Measurements from ENCODE around the gene CCDC78.
A peak's percentile ranks its signal among the peaks of the same experiment; 100 is the strongest.

Gene CCDC78

GRCh38 chr16:736936-737481, 10.8 kb upstream of the CCDC78 start:
- DNase-seq = no peak

DNA sequence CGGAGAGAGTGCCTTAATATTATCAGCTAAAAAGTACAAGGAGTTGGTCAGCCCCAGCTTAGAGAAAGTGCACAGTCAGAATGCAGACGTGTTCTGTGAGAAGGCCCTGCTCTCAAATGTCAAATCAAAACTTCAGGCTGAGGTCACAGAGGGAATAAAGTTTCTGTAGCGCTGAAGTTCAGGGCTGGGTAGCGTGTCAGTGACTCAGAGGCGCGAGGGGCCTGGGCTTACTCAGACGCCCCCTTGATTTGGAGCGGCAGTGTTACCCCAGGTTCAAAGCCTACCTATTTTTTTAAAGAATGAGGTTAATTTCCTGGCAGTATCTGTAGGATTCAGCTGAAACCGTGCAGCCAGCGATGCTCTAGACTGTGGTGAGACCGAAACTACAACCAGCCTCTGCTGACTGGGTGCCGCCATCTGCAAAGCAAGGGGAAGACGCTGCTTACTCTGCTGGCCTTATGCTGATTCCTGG, 9.8 kb upstream of the CCDC78 start:
- peak; percentile 77 to 83 for DNase-seq

DNA sequence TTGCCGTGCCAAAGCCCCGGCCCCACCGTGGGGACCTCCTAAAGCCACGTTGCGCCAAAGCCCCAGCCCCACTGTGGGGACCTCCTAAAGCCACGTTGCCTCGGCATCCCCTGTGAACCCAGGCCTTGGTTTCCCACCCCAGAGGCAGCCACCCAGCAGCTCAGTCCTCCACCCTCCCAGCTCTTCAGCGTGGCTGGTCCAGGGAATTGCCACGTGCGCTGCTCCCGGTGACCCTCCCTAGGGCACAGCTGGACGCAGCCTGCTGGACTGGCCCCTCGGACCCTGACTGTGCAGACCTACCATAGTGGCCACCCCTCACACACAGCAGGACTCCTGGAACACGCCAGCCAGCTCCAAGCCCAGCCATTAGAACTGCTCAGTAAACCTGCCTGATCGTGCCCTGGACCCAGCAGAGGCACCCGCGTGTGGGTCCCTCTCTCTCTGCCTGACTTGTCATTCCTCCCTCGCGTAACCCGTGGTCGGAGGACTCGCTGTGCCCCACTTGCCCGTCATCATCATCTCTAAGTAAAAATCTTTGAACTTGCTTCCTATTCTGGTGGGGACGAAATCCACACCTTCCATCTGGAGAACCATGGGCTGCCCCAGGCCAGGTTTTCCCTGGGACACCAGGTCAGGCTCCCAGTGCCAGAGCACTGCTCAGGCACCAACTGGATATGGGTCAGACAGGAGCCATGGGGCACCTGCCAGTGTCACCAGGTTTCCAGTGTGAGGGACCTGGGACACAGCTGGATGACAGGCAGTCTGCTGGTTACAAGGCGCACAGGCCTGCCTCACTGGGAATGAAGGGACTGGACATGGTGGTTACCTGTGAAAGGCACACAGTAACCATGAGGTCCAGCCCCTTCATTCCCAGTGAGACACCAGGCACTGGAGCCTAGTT, 9.0 kb upstream of the CCDC78 start:
- DNase-seq = peak; percentile 42 to 47

GRCh38 chr16:734208-734980, 8.2 kb upstream of the CCDC78 start:
- DNase-seq = no peak

DNA sequence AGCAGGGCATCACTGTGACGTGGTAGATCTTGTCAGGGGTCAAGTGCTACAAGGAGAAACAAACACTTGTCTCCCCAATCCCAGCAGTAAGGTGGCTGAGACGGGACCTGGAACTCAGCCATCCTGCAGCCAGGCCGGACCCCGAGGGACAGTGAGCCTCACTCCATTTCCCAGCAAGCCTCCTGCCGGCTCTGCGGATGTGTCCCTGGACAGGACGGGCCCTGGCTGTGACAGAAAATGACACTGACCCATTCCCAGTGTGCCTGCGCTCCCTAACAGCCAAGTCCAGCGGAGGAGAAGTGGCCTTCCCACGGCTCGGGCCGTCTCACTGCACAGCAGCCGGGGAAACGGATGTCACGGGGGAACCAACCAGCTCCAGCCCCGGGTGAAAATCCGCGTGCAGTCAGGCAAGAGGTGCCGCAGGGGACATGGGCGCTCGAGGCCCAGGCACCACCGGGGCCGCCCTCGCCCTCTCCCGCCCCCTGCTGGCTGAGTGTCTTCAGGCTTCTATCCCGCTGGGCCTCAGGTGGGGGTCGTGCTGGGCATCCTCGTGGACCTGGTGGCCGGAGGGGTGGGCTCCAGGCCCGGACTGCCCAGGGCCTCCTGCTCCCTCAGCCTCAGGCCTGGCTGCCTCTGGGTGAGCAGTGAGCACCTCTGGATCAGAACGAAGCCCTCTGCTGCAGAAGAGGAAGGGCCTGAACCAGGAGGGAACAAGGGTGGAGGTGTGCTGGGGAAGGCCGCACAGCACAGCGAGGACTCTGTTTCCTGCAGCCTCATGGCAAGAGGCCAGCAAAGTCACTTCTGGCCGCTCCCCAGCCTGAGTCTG, 7.4 kb upstream of the CCDC78 start:
- peak; percentile 64 to 65 for DNase-seq

- no peak for DNase-seq
Observed at GRCh38 chr16:732936-733335, 6.7 kb upstream of the CCDC78 start.

DNA sequence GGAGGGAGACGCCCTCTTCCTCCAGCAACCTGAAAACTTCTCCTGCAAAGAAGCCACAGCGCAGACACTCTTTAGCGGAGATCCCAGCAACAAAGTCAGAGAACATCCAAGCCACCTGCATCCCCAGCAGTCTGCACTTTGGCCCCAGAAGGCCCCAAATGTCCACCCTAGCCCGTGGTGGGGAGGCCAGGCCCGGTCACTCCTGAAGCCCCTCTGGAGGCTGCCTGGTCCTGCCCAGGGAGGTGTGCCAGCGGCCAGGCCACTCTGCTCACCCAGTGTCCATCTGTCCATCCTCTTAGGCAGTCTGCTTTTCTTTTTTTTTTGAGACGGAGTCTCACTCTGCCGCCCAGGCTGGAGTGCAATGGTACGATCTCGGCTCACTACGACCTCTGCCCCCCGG, 6.1 kb upstream of the CCDC78 start:
- DNase-seq = no peak

DNA sequence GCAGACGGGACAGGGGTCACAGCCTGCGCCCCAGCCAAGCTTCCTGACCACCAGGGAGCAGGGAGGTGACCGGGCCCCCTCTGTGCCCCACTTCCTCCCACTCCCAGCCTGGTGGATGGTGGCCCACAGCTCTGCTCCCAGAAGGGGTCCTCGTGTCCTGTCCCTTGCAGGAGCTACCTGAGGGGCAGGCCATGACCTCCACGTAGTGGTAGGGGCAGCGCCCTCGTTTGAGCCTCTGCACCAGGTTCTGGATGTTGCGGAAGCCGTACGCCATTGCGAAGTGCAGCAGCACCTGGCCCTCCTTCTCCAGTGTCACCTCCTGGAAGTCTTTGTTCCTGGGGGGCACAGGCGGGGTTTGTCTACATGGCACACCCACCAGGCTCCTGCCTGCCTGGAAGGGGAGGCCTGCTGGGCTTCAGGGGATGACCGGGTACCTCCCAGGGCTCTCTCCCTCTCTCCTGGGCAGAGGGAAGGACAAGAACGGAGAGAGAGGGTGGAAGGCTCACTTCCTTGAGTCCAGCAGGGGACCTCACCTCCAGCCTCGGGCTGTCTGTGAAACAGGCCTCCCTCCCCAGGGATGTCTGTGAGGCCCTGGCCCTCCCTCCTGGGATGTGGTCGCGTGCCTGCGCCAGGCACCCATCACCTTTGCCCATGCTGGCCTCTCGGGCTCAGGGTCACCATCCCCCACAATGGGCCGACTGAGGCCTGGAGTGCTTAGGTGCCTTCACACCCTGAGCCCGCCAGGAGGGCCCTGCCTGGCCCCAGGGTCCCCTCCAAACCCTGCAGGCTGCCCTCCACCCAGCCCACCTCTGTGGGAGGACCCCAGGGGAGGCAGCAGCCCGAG, 4.6 kb upstream of the CCDC78 start:
- DNase-seq = peak; percentile 24 to 25

DNA sequence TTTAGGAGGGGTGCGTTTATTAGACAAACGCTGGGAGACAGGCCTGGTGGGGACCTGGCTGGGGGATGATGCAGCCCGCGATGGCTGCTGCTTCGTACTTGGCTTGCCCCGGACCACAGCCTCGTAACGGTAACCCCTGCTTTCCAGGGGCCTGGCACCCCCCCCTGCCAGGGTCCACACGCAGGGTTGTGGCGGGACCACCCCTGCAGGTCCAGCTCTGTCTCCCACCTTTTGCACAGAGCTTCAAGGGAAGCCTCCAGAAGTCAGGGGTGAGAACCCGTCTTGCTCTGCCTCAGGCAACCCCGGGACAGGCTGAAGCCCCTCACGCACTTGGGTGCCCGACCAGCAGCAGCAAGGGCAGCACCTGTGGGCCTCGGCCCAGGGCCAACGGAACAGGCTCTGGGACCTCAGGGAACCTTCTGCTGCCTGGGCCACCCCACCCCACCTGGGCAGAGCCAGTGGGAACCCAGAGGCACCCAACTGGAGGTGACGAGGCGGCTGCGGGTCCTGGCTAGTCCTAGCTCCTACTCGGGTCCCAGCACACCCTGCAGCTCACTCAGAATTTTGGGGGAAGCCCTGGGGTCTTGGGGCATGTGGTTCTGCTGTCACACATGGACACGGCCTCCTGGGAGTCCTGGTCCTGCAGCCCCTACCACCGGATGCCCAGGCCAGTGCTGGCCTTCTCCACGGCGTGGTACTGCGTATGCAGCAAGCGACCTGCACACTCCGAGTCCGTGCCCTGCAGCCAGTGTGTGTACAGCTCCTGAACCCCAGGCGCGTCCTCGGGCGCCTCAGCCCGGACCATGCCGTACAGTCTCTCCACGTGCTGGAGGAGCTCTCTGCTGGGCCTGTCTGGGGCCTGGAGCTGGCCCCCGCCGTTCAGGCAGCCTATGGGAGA, 3.8 kb upstream of the CCDC78 start:
- DNase-seq = peak; percentile 19 to 27

- peak; percentile 35 for DNase-seq
Observed at GRCh38 chr16:728890-729744, 2.9 kb upstream of the CCDC78 start.

DNA sequence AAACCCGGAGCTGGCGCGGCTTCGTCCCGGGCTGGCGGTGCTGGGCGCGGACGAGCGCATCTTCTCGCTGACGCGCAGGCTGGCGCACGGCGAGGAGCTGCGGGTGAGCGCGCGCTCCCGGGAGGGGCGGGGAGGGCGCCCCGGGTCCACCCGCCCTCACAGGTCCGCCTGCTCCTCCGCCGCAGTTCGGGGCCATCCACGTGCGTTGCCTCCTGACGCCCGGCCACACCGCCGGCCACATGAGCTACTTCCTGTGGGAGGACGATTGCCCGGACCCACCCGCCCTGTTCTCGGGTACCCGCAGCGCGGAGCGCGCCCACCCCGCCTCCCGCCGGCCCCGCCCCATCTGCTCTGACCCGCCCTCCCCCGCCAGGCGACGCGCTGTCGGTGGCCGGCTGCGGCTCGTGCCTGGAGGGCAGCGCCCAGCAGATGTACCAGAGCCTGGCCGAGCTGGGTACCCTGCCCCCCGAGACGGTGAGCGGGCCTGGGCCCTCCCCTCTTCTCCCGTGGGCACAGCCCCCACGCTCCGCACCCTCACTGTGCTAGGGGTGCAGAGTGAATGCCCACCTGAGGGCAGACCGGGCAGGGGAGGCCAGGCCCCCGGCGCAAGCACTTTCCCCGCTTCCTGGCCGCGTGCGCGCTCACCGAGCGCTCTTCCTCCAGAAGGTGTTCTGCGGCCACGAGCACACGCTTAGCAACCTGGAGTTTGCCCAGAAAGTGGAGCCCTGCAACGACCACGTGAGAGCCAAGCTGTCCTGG, 2.1 kb upstream of the CCDC78 start:
- DNase-seq = peak; percentile 73 to 78

DNA sequence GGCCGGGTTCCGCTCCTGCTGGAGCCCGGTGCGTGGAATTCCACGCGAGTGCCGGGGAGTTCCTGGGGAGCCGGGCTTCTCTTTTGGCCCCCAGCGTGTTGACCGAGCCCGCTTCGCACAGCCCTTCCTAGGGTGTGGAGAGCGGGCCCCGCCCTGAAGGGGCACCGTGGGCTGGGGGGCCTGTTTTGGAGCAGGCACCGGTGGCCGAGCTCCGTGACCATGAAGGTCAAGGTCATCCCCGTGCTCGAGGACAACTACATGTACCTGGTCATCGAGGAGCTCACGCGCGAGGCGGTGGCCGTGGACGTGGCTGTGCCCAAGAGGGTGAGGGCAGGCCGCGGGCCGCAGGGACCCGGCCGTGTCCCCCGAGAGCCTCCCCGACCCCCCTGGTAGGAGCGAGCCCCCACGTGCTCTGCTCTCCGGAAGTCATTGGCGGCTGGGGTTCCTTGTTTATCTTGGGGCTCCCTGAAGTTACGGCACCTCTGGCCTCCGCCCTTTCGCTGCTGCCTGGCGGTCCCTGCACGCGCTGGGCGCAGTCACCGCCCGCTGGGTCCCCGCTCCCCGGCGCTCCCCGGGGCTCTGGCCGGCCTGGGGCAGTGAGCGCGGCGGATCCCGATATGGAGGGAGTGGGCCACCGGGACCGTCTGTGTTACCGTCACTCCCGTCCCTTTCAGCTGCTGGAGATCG, 1.2 kb upstream of the CCDC78 start:
- DNase-seq = peak; percentile 51 to 59

GRCh38 chr16:726188-726437, 130 bp downstream of the CCDC78 start:
- DNase-seq = no peak

- DNase-seq = no peak
Observed at GRCh38 chr16:725463-726187, 618 bp downstream of the CCDC78 start.

GRCh38 chr16:725041-725376, 1.2 kb downstream of the CCDC78 start:
- no peak for DNase-seq

DNA sequence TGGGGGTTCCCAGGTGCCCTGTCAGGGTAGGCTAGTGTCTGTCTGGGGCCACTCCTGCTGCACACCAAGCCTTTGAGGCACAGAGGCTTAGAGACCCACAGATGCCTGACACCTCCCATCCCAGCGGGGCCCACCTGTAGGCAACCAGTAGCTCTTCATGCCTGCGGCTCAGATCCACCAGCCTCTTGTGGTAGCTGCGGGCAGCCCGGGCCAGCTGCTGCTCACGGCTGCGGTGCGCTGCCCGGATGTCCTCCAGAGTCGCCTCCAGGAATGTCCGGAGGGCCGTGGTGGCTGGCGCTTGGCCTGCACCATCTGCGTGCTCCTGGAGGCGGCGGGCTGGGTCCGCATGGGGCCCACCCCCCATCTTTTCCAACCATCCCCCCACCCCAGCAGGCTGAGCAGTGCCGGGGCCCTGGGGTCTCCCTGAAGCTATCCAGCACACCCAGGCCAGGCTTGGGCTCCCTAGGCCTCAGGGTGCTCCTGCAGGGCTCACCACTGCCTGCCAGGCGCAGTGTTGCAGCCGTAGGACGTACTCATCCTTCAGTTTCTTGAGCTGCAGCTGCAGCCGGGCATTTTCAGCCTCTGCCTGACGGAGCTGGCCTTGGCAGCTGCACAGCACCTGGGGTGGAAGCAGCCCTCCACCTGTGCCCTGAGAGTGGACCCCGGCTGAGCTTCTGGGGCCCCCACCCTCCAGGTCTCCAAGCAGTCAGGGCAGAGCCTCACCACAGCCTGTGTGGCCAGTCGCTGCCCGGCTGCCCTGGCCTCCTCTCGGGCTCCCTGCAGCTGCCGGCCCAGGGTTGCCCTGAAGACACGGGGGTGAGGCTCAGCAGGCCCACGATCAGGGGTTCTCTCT, 1.8 kb downstream of the CCDC78 start:
- no peak for DNase-seq

DNA sequence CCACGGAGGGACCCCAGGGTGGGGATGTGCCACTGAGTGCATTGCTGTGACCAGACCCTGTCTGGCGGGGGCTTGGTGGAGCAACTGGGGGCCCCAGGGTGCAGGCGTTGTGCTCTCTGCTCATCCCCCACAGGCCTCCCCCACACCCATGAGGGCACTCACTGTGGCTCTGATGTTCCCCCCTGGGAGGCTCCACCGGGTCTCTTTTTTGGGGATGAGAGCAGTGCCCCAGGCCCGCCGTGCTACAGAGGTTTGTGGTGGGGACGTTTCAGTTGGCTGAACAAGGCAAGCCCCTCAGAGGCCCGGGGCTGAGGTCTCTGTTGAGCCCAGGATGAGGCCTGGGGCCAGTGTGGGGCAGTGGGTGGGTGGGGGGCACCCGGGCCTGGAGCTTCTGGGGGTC, 2.5 kb downstream of the CCDC78 start:
- no peak for DNase-seq
